ENCODE measurements around the gene PISD. TPM values are rescaled to one million over a fixed set of nuclear protein-coding genes. Genes with fewer than 3 reads are reported as not detected.

Gene PISD
- total and polyA plus RNA-seq, 2 of the 8 experiments (the other 6 are each of a cell fraction or from before 2014, with no cell fraction given), result 47.8 to 48.2 TPM

GRCh38 chr22:31659246-31659645 lies 2.8 kb downstream of the PISD start:
- H2BK120ac ChIP-seq (replicated peaks; ENCODE audit: low read depth, low read length), result no peak overlapping the region
- H3K4me2 ChIP-seq (ENCODE audit: insufficient read depth in 1 of 2, low read depth in 2 of 2, low read length in 2 of 2), result no peak overlapping the region
- no peak overlapping the region for H3K9ac ChIP-seq (replicated peaks in 1 of 4; ENCODE audit: extremely low read depth in 1 of 4, low read depth in 3 of 4, low read length in 3 of 4)

More at GRCh38 chr22:31659246-31659645, 2.8 kb downstream of the PISD start:
- H3K27me3 ChIP-seq (replicated peaks in 1 of 4; ENCODE audit: control insufficient read depth in 3 of 4, extremely low read depth in 1 of 4, insufficient read depth in 3 of 4, low read length in 3 of 4), result no peaks in the 10 kb centered on the region
- H3K56ac ChIP-seq (replicated peaks; ENCODE audit: insufficient read length, low read depth, low read length), result no peak overlapping the region
- H3K4ac ChIP-seq (replicated peaks; ENCODE audit: insufficient read length, low read depth, low read length), result no peak overlapping the region
- no peak overlapping the region for H4K91ac ChIP-seq (replicated peaks; ENCODE audit: insufficient read length, low read length)
- H3K9me3 ChIP-seq (ENCODE audit: insufficient read depth in 2 of 2, low read depth in 1 of 2, low read length in 1 of 2), result no peaks in the 10 kb centered on the region
- no peak overlapping the region for H3K4me3 ChIP-seq (ENCODE audit: extremely low read depth in 1 of 4, insufficient read depth in 2 of 4, low read depth in 3 of 4, low read length in 4 of 4)
- DNase-seq (ENCODE audit: low read depth in 1 of 2, low spot score in 2 of 2) (no peak), FAIRE-seq (no peak)
- TF ChIP-seq TAF7 (optimal IDR thresholded peaks at IDR 0.05; ENCODE audit: borderline replicate concordance, low read depth, low read length) (no peak), POLR2A (IDR thresholded peaks at IDR 0.05; ENCODE audit: control extremely low read depth in 1 of 2, low read depth in 2 of 2, low read length in 2 of 2) (no peak), EZH2 (IDR thresholded peaks at IDR 0.05; ENCODE audit: low read depth, low read length, severe bottlenecking) (no peak), EP300 (IDR thresholded peaks at IDR 0.05; ENCODE audit: borderline replicate concordance in 1 of 2, low read depth in 2 of 2, low read length in 2 of 2) (no peak), ATF2 (IDR thresholded peaks at IDR 0.05; ENCODE audit: low read length) (no peak), CTBP2 (IDR thresholded peaks at IDR 0.05; ENCODE audit: borderline replicate concordance, insufficient read depth, insufficient read length, low read length) (no peak), ZNF274 (IDR thresholded peaks at IDR 0.05; ENCODE audit: borderline replicate concordance, extremely low read depth, low read length) (no peak), SRF (IDR thresholded peaks at IDR 0.05; ENCODE audit: low read depth, low read length) (no peak)
- peaks cover 23 to 71% of the 10 kb centered on the region in 2 experiments for H3K79me2 ChIP-seq (ENCODE audit: control insufficient read depth in 1 of 2, insufficient read depth in 2 of 2, low read length in 2 of 2)
- no peak overlapping the region for H2AFZ ChIP-seq (ENCODE audit: low read length)
- no peak overlapping the region for H2BK12ac ChIP-seq (ENCODE audit: low read depth, low read length)
- H4K20me1 ChIP-seq (replicated peaks in 1 of 2; ENCODE audit: control insufficient read depth in 1 of 2, insufficient read depth in 2 of 2, low read length in 2 of 2), result peaks cover 5 to 8% of the 10 kb centered on the region in 2 experiments
- H4K8ac ChIP-seq (ENCODE audit: extremely low read depth, insufficient read depth, low read length), result no peak overlapping the region
- no peaks in the 10 kb centered on the region for H3K36me3 ChIP-seq (ENCODE audit: control insufficient read depth in 2 of 4, insufficient read depth in 4 of 4, low read length in 3 of 4)
- CTCF ChIA-PET (ENCODE audit: partially characterized antibody), result interaction anchor here (0.7 to 1.5 kb wide), 2 partner anchors 26 to 1566 kb away, joined by 3 to 5 read pairs; no protein-coding TSS in a partner anchor
- POLR2A ChIA-PET (ENCODE audit: partially characterized antibody), result interaction anchor here (0.6 kb wide), 1 partner anchor 21 kb away, joined by 3 read pairs; no protein-coding TSS in a partner anchor
- H2BK15ac ChIP-seq (ENCODE audit: low read length), result no peak overlapping the region
- no peak overlapping the region for H3K27ac ChIP-seq (ENCODE audit: low read depth, low read length)
- WGBS, 2 experiments (ENCODE audit: extremely low coverage in 1 of 2, insufficient coverage in 1 of 2, insufficient read length in 1 of 2, insufficient replicate concordance in 2 of 2, low coverage in 1 of 2, low lambda C conversion rate in 2 of 2, missing lambda C conversion rate in 1 of 2), result 91% methylated on average over 7 of the region's 7 CpGs; no CpG with 5 or more reads in 1 of the 2 experiments
- H2AK5ac ChIP-seq (ENCODE audit: low read depth, low read length), result no peak overlapping the region
- H3K14ac ChIP-seq (ENCODE audit: insufficient read length), result no peak overlapping the region
- peaks cover 8% of the 10 kb centered on the region for H3K23me2 ChIP-seq (ENCODE audit: low read depth, low read length)
- H3K79me1 ChIP-seq (ENCODE audit: low read depth, low read length), result peaks cover 10% of the 10 kb centered on the region
- peaks cover 3 to 7% (median 7%) of the 10 kb centered on the region in 4 experiments; a peak in 5 of 7 replicates for H3K4me1 ChIP-seq (replicated peaks in 1 of 4; ENCODE audit: control insufficient read depth in 3 of 4, insufficient read depth in 4 of 4, low read length in 3 of 4)
- H2BK20ac ChIP-seq (ENCODE audit: low read length), result no peak overlapping the region
- H3K18ac ChIP-seq (ENCODE audit: extremely low read depth, low read length), result no peak overlapping the region
- no peak overlapping the region for H2BK5ac ChIP-seq (ENCODE audit: low read depth, low read length)
- no peak overlapping the region for H4K5ac ChIP-seq (ENCODE audit: insufficient read length, low read depth, low read length)
- no peak overlapping the region for H3K23ac ChIP-seq (ENCODE audit: insufficient read length)

Data from H1 (cell line).